ENCODE data around the gene MYH14.

- TF ChIP-seq GATA3 (IDR thresholded peaks at IDR 0.05; ENCODE audit: low read depth, low read length): no peak
- no peak for TF ChIP-seq GATA2 (IDR thresholded peaks at IDR 0.05; ENCODE audit: low read depth, low read length)
Measured at GRCh38 chr19:50308991-50309390, 105.6 kb downstream of the MYH14 start.

Measured in SH-SY5Y (cell line).